Gastrocnemius medialis (tissue), 4 donors: ENCODE results near the gene CEACAM19. TPM values are rescaled to one million over a fixed set of nuclear protein-coding genes. Genes with fewer than 3 reads are reported as not detected.

ENCODE experiments used
- ATAC-seq, 2 donors: fragments of 150-250 bp; one replicate each; pipeline ENCODE4 v1.9.1; 2016
- DNase-seq, 2 donors: peaks; one replicate each; pipeline ENCODE4 v3.0.0-alpha.2; 2019
- H3K27ac ChIP-seq, 4 donors: fragments of 200-600 bp; sonication (generic); 1 replicate in 1 of 4; 2 replicates in 3 of 4; pipeline ENCODE4 v1.5.1; 2016 to 2018; ENCODE audit warnings: mild to moderate bottlenecking in 2 of 4, moderate library complexity in 1 of 4
- H3K27me3 ChIP-seq, 3 donors: fragments of 200-600 bp; sonication (generic) in 2 of 3; 1 replicate in 1 of 3; 2 replicates in 2 of 3; pipeline versions ENCODE4 v1.5.1 to v1.6.0; 2016 to 2019; ENCODE audit warnings: mild to moderate bottlenecking in 1 of 3, moderate library complexity in 1 of 3
- H3K36me3 ChIP-seq, 2 donors: fragments of 200-600 bp; sonication (generic) in 1 of 2; one replicate each; pipeline ENCODE4 v1.5.1; 2017 to 2018
- H3K4me1 ChIP-seq, 2 donors: fragments of 200-600 bp; sonication (generic) in 1 of 2; one replicate each; pipeline ENCODE4 v1.5.1; 2016 to 2017; ENCODE audit warnings: mild to moderate bottlenecking in 2 of 2
- H3K4me3 ChIP-seq, 4 donors: fragments of 200-600 bp; sonication (generic) in 3 of 4; 1 replicate in 1 of 4; 2 replicates in 3 of 4; pipeline ENCODE4 v1.5.1; 2016 to 2019; ENCODE audit warnings: mild to moderate bottlenecking in 2 of 4
- H3K9me3 ChIP-seq, 3 donors: fragments of 200-600 bp; sonication (generic) in 2 of 3; 1 replicate in 1 of 3; 2 replicates in 2 of 3; pipeline ENCODE4 v1.5.1; 2016 to 2019
- CTCF ChIP-seq, 5 experiments: fragments of 450-650 bp in 3 of 5; fragments of 200-600 bp in 2 of 5; sonication (generic) in 2 of 5; IDR thresholded peaks in 4 of 5; conservative IDR thresholded peaks in 1 of 5; 1 replicate in 4 of 5; 2 replicates in 1 of 5; pipeline ENCODE4 v1.5.1; 2016 to 2019; ENCODE audit warnings: antibody characterized with exemption in 5 of 5, mild to moderate bottlenecking in 3 of 5, moderate library complexity in 3 of 5
- POLR2A ChIP-seq, 2 donors: fragments of 450-650 bp; IDR thresholded peaks; one replicate each; pipeline ENCODE4 v1.6.1; 2017; ENCODE audit warnings: antibody characterized with exemption in 2 of 2, mild to moderate bottlenecking in 2 of 2, moderate library complexity in 2 of 2
- in situ Hi-C, 4 donors: fragments of 200-750 bp; cut with MboI; loops; one replicate each; pipeline versions ENCODE4 v1.15.0 to v1.8.0; 2017; ENCODE audit warnings: low sequenced_read_pairs in 4 of 4
- intact Hi-C: fragments of 100-400 bp; cut with DNase I; formaldehyde crosslinking; loops from one replicate; pipeline ENCODE4 v1.15.1; 2023; ENCODE audit warnings: low total_unique reads
- total RNA-seq, 4 donors: library from RNA; depleted of rRNA; stranded (reverse); fragments of >200 nt; gene quantifications; one replicate each; pipeline versions ENCODE4 v1.1.0 to v1.2.3, GENCODE V29; 2016

Gene CEACAM19
- total RNA-seq, 4 donors from 2014 or later: 2.0 to 8.5 (median 3.7) TPM

GRCh38 chr19:44658069-44658733 lies 13.1 kb upstream of the CEACAM19 start:
- ATAC-seq: no peak
- in situ Hi-C loops (loop anchor here (5.0 kb wide), 1 partner anchor 86 kb away; no protein-coding TSS in a partner anchor), intact Hi-C loops (loop anchor here (5.0 kb wide), 1 partner anchor 71 kb away; no protein-coding TSS in a partner anchor)
- Histone ChIP-seq H3K9me3 (no peaks in the 10 kb centered on the region), H3K27ac (no peak overlapping the region), H3K4me3 (no peak overlapping the region), H3K4me1 (no peaks in the 10 kb centered on the region), H3K27me3 (no peaks in the 10 kb centered on the region), H3K36me3 (peaks cover 0 to 90% of the 10 kb centered on the region in 2 donors)
- no peak for DNase-seq
- TF ChIP-seq POLR2A (IDR thresholded peaks at IDR 0.05) (no peak), CTCF (IDR thresholded peaks at IDR 0.05 in 4 of 5, conservative IDR thresholded peaks at IDR 0.05 in 1 of 5) (no peak)

- no peaks in the 10 kb centered on the region for H3K9me3 ChIP-seq
- H3K4me3 ChIP-seq: no peak overlapping the region
- intact Hi-C loops (no loop called here), in situ Hi-C loops (no loop called here)
- DNase-seq (no peak), ATAC-seq (no peak)
- no peaks in the 10 kb centered on the region for H3K4me1 ChIP-seq
- no peaks in the 10 kb centered on the region for H3K27me3 ChIP-seq
- TF ChIP-seq CTCF (IDR thresholded peaks at IDR 0.05 in 4 of 5, conservative IDR thresholded peaks at IDR 0.05 in 1 of 5): no peak
- no peak for TF ChIP-seq POLR2A (IDR thresholded peaks at IDR 0.05)
- H3K27ac ChIP-seq: no peak overlapping the region
- H3K36me3 ChIP-seq: peaks cover 0 to 80% of the 10 kb centered on the region in 2 donors
Observed at GRCh38 chr19:44660081-44660480, 11.2 kb upstream of the CEACAM19 start.

- in situ Hi-C loops: no loop called here
- Histone ChIP-seq H3K27ac (no peak overlapping the region), H3K4me3 (no peak overlapping the region), H3K27me3 (no peaks in the 10 kb centered on the region), H3K9me3 (no peaks in the 10 kb centered on the region), H3K36me3 (peaks cover 0 to 68% of the 10 kb centered on the region in 2 donors), H3K4me1 (no peaks in the 10 kb centered on the region)
- TF ChIP-seq POLR2A (IDR thresholded peaks at IDR 0.05): no peak
- TF ChIP-seq CTCF (IDR thresholded peaks at IDR 0.05 in 4 of 5, conservative IDR thresholded peaks at IDR 0.05 in 1 of 5): no peak
- DNase-seq: no peak
- no peak for ATAC-seq
- intact Hi-C loops: no loop called here
Observed at GRCh38 chr19:44661205-44661604, 10.1 kb upstream of the CEACAM19 start.

GRCh38 chr19:44661904-44662303 lies 9.4 kb upstream of the CEACAM19 start:
- ATAC-seq (no peak), DNase-seq (no peak)
- no peak overlapping the region for H3K4me3 ChIP-seq
- no peak for TF ChIP-seq CTCF (IDR thresholded peaks at IDR 0.05 in 4 of 5, conservative IDR thresholded peaks at IDR 0.05 in 1 of 5)
- no peak for TF ChIP-seq POLR2A (IDR thresholded peaks at IDR 0.05)
- intact Hi-C loops (no loop called here), in situ Hi-C loops (no loop called here)
- H3K9me3 ChIP-seq: no peaks in the 10 kb centered on the region
- no peaks in the 10 kb centered on the region for H3K4me1 ChIP-seq
- no peak overlapping the region for H3K27ac ChIP-seq
- no peaks in the 10 kb centered on the region for H3K27me3 ChIP-seq
- H3K36me3 ChIP-seq: peaks cover 0 to 61% of the 10 kb centered on the region in 2 donors
